ENCODE data around the gene CDCP2. TPM values are rescaled to one million over a fixed set of nuclear protein-coding genes. Genes with fewer than 3 reads are reported as not detected.

The CDCP2 gene
- not detected for total RNA-seq

GRCh38 chr1:54152696-54153095 is at the start of gene CDCP2:
Gene CDCP2, minus strand, starts transcription at chr1:54153000. Its CDS starts 78 bp downstream, at chr1:54152922.

GRCh38 chr1:54199765-54200518 is 47.1 kb upstream of the CDCP2 start, which contains the start of the genes CYB5RL and MRPL37:
Gene CYB5RL, minus strand, starts transcription at chr1:54200030. Its CDS starts 4,414 bp downstream, at chr1:54195616.
Gene MRPL37, plus strand, starts transcription at chr1:54200167. Its CDS starts 77 bp downstream, at chr1:54200244.

Small RNA genes within 50 kb of the gene (small RNA-seq; reads per million reads assigned to genes)
- not detected for gene AL353898.1
- gene AL353898.2: not detected

Other genes with a start within 250 kb of the CDCP2 start
- gene IFT25, start 207.3 kb downstream of the CDCP2 start, total RNA-seq: 31.1 TPM
- 20.8 TPM for gene LRRC42, start 206.7 kb downstream of the CDCP2 start, total RNA-seq
- not detected for gene LDLRAD1, start 134.8 kb downstream of the CDCP2 start, total RNA-seq
- gene TMEM59, start 99.8 kb downstream of the CDCP2 start, total RNA-seq: 109 TPM
- 8.3 TPM for gene TCEANC2, start 99.4 kb downstream of the CDCP2 start, total RNA-seq
- gene CYB5RL, start 47.0 kb upstream of the CDCP2 start, total RNA-seq: 2.5 TPM
- gene MRPL37, start 47.2 kb upstream of the CDCP2 start, total RNA-seq: 35.5 TPM

All from diencephalon (tissue), 1 donor.